Caco-2 (cell line): Measurements from ENCODE around the gene TNFRSF4. TPM values are rescaled to one million over a fixed set of nuclear protein-coding genes. Genes with fewer than 3 reads are reported as not detected.

Source experiments
- BruUV-seq: library from RNA; stranded (reverse); fragments of 400-500 nt; replicated peaks from 2 replicates; lab custom pipeline; 2021; lab: Mats Ljungman, UMichigan
- CTCF ChIA-PET: fragments of 300-600 bp; sonication (Branson Sonifier 250); formaldehyde crosslinking; loops from one replicate; lab custom pipeline; 2022; ENCODE audit warnings: antibody characterized with exemption; lab: Charles Lee
- POLR2A ChIA-PET: fragments of 300-600 bp; sonication (Branson Sonifier 250); formaldehyde crosslinking; loops from one replicate; lab custom pipeline; 2022; ENCODE audit warnings: antibody characterized with exemption; lab: Charles Lee
- DNase-seq, 2 experiments: peaks; one replicate each; pipeline versions ENCODE4 v3.0.0 to v3.0.0-alpha.2; 2020 to 2022
- H3K27me3 ChIP-seq: replicated peaks from 2 replicates; pipeline ENCODE4 v1.6.0; 2011; ENCODE audit warnings: low read length; ENCODE audit not compliant: control insufficient read depth, insufficient read depth
- H3K36me3 ChIP-seq: 2 replicates; pipeline ENCODE4 v1.5.1; 2011; ENCODE audit warnings: low read length; ENCODE audit not compliant: control insufficient read depth, insufficient read depth
- H3K4me1 ChIP-seq: fragments of 250-450 bp; sonication (Bioruptor Pico); 2 replicates; pipeline ENCODE4 v1.5.1; 2020; ENCODE audit warnings: mild to moderate bottlenecking
- H3K4me3 ChIP-seq: 2 replicates; pipeline ENCODE4 v1.5.1; 2011; ENCODE audit warnings: low read depth, mild to moderate bottlenecking, control low read depth, low read length
- H3K9me3 ChIP-seq: fragments of 250-450 bp; sonication (Bioruptor Pico); 2 replicates; pipeline ENCODE4 v1.5.1; 2020; ENCODE audit warnings: mild to moderate bottlenecking, moderate library complexity
- H3K27ac Mint-ChIP-seq: one replicate; pipeline ENCODE4 v1.8.0; 2022; ENCODE audit warnings: mixed read lengths; ENCODE audit not compliant: unreplicated experiment
- H3K27me3 Mint-ChIP-seq: one replicate; pipeline ENCODE4 v1.8.0; 2022; ENCODE audit warnings: mixed read lengths; ENCODE audit not compliant: insufficient read depth, unreplicated experiment
- H3K36me3 Mint-ChIP-seq: one replicate; pipeline ENCODE4 v1.8.0; 2022; ENCODE audit warnings: mild to moderate bottlenecking, mixed read lengths; ENCODE audit not compliant: insufficient read depth, unreplicated experiment
- H3K4me1 Mint-ChIP-seq: one replicate; pipeline ENCODE4 v1.8.0; 2022; ENCODE audit warnings: low read depth, mixed read lengths; ENCODE audit not compliant: unreplicated experiment
- H3K4me3 Mint-ChIP-seq: one replicate; pipeline ENCODE4 v1.8.0; 2022; ENCODE audit warnings: mild to moderate bottlenecking, moderate library complexity, mixed read lengths; ENCODE audit not compliant: unreplicated experiment
- H3K9me3 Mint-ChIP-seq: one replicate; pipeline ENCODE4 v1.8.0; 2022; ENCODE audit warnings: mixed read lengths; ENCODE audit not compliant: unreplicated experiment
- CTCF ChIP-seq, 2 experiments: fragments of 200-600 bp in 1 of 2; IDR thresholded peaks; 1 replicate in 1 of 2; 2 replicates in 1 of 2; pipeline versions ENCODE4 v1.5.1 to v1.8.0; 2011 to 2022; ENCODE audit warnings: antibody characterized with exemption in 1 of 2, control low read depth in 1 of 2, inconsistent platforms in 1 of 2, low read depth in 1 of 2, low read length in 1 of 2, mild to moderate bottlenecking in 1 of 2, moderate library complexity in 1 of 2; ENCODE audit not compliant: insufficient read depth in 1 of 2, severe bottlenecking in 1 of 2, unreplicated experiment in 1 of 2
- intact Hi-C: fragments of 100-400 bp; cut with micrococcal nuclease; formaldehyde crosslinking; loops from one replicate; pipeline ENCODE4 v1.10.0; 2022; ENCODE audit not compliant: unreplicated experiment
- total RNA-seq: library from RNA; stranded (reverse); gene quantifications from 2 replicates; pipeline ENCODE4 v1.2.3, GENCODE V29; 2022

Gene TNFRSF4
- total RNA-seq, 1 experiment from 2014 or later: not detected

- Mint-ChIP-seq H3K9me3 (no peaks in the 10 kb centered on the region), H3K27me3 (no peaks in the 10 kb centered on the region), H3K4me3 (peak overlapping the region; percentile 90), H3K4me1 (no peaks in the 10 kb centered on the region), H3K27ac (peak overlapping the region; percentile 81), H3K36me3 (peaks cover 48% of the 10 kb centered on the region)
- ChIA-PET CTCF (interaction anchor here (0.6 kb wide), 1 partner anchor 839 kb away, joined by 3 read pairs; no protein-coding TSS in a partner anchor), POLR2A (no interaction called here)
- peaks cover 17% of the 10 kb centered on the region for H3K4me1 ChIP-seq
- H3K9me3 ChIP-seq: no peaks in the 10 kb centered on the region
- H3K27me3 ChIP-seq: no peaks in the 10 kb centered on the region
- H3K4me3 ChIP-seq: no peak overlapping the region
- intact Hi-C loops: loop anchor here (2.0 kb wide), 1 partner anchor 49 kb away; the partner anchor contains the start of gene C1orf159
- DNase-seq: no peak
- no peak for TF ChIP-seq CTCF (IDR thresholded peaks at IDR 0.05; ENCODE audit: insufficient read depth in 1 of 2, low read depth in 1 of 2, low read length in 1 of 2, severe bottlenecking in 1 of 2, unreplicated experiment in 1 of 2)
- no peaks in the 10 kb centered on the region; the same call in 1 of the 2 replicates for H3K36me3 ChIP-seq
- BruUV-seq: no TSS peak
Observed at GRCh38 chr1:1165900-1166421, 48.0 kb downstream of the TNFRSF4 start.

- Mint-ChIP-seq H3K27me3 (no peaks in the 10 kb centered on the region), H3K9me3 (no peaks in the 10 kb centered on the region), H3K36me3 (peaks cover 48% of the 10 kb centered on the region), H3K27ac (peak overlapping the region; percentile 81), H3K4me1 (no peaks in the 10 kb centered on the region), H3K4me3 (peak overlapping the region; percentile 90)
- Histone ChIP-seq H3K36me3 (no peaks in the 10 kb centered on the region; the same call in 1 of the 2 replicates), H3K27me3 (no peaks in the 10 kb centered on the region), H3K4me3 (peak overlapping the region; percentile 82), H3K4me1 (peaks cover 17% of the 10 kb centered on the region), H3K9me3 (no peaks in the 10 kb centered on the region)
- ChIA-PET POLR2A (interaction anchor here (1.7 kb wide), 1 partner anchor 40 kb away, joined by 5 read pairs; no protein-coding TSS in a partner anchor), CTCF (interaction anchor here (0.6 to 1.3 kb wide), 2 partner anchors 66 to 840 kb away, joined by 3 read pairs; no protein-coding TSS in a partner anchor)
- no TSS peak for BruUV-seq
- no peak for DNase-seq
- intact Hi-C loops: loop anchor here (2.0 kb wide), 1 partner anchor 49 kb away; the partner anchor contains the start of gene C1orf159
- TF ChIP-seq CTCF (IDR thresholded peaks at IDR 0.05; ENCODE audit: insufficient read depth in 1 of 2, low read depth in 1 of 2, low read length in 1 of 2, severe bottlenecking in 1 of 2, unreplicated experiment in 1 of 2): no peak
Observed at GRCh38 chr1:1165485-1165884, 48.5 kb downstream of the TNFRSF4 start.

GRCh38 chr1:1164701-1165451 lies 49.1 kb downstream of the TNFRSF4 start:
- Mint-ChIP-seq H3K36me3 (peaks cover 42% of the 10 kb centered on the region), H3K27ac (peak overlapping the region; percentile 81), H3K4me1 (no peaks in the 10 kb centered on the region), H3K27me3 (no peaks in the 10 kb centered on the region), H3K4me3 (peak overlapping the region; percentile 90), H3K9me3 (no peaks in the 10 kb centered on the region)
- no peaks in the 10 kb centered on the region for H3K27me3 ChIP-seq
- H3K4me3 ChIP-seq: peak overlapping the region; percentile 82
- ChIA-PET POLR2A (interaction anchor here (1.7 kb wide), 1 partner anchor 40 kb away, joined by 5 read pairs; no protein-coding TSS in a partner anchor), CTCF (interaction anchor here (1.3 kb wide), 1 partner anchor 66 kb away, joined by 3 read pairs; no protein-coding TSS in a partner anchor)
- intact Hi-C loops: loop anchor here (2.0 to 5.0 kb wide), 2 partner anchors 48 to 148 kb away; partner anchors contain the start of gene C1orf159
- no peak for TF ChIP-seq CTCF (IDR thresholded peaks at IDR 0.05; ENCODE audit: insufficient read depth in 1 of 2, low read depth in 1 of 2, low read length in 1 of 2, severe bottlenecking in 1 of 2, unreplicated experiment in 1 of 2)
- no TSS peak for BruUV-seq
- H3K9me3 ChIP-seq: no peaks in the 10 kb centered on the region
- peaks cover 17% of the 10 kb centered on the region for H3K4me1 ChIP-seq
- DNase-seq: peak; percentile 61 to 64
- H3K36me3 ChIP-seq: no peaks in the 10 kb centered on the region; the same call in 1 of the 2 replicates
